NCI-H1417 (cell line): ENCODE measurements around the gene NCS1.
"Not testable (repeated sequence)": the region's sequence is repeated elsewhere in the genome, so short reads cannot be mapped to it uniquely, and the experiment has no call there.

Experiments
- DNase-seq, 3 experiments: peaks; one replicate each; lab custom pipeline; 2025; lab: John Stamatoyannopoulos, UW

NCS1 gene

DNA sequence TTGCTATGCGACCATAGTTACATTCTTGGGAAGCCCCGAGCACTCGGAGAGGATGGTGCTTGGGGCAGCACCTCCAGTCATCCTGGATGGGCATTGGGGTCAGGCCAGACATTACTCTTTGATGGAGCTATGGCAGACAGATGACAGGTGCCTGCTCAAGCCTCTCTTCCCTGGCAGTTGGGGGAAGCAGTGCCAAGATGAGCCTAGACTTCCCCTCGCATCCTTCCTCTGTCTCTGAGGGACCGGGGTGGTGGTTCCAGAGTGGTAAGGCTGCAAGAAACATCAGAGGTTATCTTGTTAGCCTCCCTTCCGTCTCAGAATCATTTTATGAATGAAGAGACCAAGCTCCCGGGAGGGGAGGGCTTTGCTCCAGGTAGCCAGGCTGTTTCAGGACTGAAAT lies 90.6 kb downstream of the NCS1 start:
- DNase-seq = no peak

DNA sequence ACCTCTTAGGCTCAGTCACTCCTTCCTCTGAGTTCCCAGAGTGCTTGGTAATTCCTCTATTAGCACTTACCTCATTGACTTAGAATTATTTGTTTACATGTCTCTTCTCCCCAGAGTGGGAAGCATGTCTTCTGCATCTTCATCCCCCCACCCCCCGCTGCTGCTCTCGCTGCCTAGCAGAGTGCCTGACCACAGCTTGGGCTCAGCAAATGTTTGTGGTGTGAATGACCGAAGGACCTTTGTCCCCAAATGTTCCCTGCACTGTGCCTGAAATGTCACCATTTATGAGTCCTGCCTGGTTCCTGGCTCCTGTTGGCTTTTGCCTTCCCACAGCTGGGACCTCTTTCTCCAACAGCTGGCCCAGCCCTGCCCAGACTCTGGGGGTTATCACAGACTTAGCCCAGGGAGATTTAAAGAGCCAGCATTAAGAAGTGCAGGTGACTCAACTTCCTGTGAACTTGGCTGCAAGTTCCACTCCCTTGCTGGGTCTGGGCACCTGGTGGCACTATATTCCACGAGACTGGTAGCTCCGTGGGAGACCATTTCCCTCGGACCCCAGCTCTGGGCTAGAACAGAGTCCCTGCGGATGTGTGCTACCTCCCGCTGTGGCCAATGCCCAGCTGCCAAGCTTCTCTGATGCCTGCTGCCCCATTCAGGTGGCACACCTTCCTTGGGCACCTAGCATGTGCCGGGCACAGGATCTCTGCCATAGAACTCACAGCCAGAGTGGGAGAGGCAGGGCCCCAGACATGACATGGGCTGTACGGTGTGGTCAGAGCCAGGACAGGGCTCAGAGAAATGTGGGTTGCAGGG lies 91.6 kb downstream of the NCS1 start:
- no peak for DNase-seq

DNA sequence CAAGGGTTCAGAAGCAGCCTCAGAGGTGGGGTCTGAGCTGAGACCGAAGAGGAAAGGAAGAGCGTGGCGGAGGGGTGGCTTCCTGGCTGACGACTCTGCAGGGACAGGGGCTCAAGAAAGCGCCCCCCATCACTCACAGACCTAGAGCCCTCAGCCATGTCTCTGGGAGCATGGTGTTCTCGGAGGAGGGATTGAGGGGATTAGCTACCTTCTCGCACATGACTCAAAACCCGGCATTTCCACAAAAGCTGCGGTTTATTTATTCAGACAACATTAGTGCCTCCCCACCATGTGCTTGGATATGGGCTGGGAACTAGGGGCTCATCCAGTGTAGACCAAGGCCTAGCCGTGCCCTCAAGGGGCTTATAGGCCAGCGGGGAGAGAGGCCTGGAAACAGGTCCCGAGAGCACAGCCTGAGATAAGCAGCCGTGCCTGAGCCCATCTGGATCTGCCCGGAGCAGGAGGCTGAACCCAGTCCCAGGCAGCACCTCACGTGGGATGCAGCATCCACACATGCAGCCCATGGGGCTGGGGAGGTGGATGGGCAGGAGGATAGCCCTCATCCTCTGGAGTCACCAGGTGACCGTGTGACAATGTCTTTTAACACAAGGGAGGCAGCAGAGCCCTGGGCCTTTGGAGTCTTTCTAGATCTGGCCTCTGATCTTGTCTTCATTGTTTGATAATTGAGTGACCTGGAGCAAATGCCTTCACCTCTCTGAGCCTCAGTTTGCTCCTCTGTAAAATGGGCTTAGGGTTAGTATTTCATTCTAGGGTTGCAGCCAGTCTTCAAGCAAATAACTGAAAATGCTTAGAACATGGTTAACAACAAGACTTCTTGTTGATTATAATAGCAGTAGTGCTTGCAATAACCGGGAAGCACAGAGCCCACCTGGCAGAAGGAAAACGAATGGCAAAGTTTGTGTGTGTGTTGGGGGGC lies 92.5 kb downstream of the NCS1 start:
- DNase-seq = no peak

DNA sequence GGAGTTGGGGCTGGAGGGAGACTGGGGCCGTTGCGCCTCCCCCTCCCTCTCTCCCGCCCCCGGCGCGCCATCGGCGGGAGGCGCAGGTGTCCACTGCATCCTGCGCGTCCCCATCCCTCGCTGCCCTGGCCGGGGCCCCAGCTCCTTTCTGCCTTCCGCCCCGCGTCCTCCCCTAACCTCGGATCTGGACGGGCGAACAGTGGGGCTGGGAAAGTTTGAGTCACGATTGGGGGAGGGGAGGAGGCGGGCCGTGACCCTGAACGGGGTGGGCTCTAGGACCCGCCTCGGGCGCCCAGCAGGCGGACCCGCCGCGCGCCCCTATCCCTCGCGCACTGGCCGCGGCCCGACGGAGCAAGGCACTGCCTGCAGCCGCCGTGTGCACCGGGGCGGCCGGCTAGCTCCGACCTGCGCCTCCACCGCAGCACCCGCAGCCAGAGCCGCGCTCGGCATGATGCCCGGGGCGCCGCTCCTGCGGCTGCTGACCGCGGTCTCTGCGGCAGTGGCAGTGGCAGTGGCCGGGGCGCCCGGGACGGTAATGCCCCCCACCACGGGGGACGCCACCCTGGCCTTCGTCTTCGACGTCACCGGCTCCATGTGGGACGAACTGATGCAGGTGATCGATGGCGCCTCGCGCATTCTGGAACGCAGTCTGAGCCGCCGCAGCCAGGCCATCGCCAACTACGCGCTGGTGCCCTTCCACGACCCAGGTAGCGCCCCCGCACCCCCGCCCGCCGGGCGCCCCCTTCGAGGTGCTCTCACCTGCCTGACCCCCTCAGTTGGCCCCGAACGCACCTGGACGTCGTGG lies 93.4 kb downstream of the NCS1 start, which contains the start of gene HMCN2:
HMCN2 (plus strand) TSS at position 330 of the 805 bp plus-strand sequence; CDS start at position 449, 119 bp downstream.
- peak in 2 of 3 experiments; percentile 68 to 77 for DNase-seq

DNA sequence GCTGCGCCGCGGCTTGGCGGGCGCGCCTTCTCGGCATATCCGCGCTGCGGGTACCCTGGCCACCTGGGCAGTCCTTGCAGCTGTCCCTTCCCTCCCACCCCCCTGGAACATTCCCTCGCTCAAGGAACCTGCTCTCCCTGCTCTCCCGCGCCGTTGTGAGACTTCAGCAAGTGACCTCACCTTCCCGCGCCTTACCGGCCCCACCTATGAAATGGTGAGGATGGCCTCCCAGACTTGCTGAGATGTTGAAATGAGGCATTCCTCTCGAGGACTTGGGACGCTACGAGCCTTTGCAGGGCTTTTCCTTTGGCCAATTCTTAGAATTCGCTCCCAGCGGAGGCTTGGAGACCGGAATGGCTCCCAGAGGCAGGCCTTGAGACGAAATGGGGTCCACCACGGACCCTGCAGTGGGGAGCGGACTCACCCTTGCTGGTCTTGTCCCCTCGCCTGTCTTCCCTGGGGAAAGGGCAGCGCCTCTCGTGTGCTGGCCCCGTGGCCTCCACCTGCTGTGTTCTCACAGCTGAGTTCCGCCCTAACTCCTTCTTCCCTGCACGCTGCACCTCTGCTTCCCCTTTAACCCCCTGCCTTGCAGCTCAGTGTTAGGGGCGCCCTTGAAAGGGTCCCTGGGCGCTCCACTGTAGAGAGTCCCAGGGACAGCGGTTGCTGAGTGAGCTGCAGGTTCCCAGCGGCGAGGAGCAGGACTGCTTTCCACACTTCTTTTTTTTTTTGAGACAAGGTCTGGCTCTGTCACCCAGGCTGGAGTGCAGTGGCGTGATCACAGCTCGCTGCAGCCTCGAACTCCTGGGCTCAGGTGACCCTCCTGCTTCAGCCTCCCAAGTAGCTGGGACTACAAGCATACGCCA lies 94.3 kb downstream of the NCS1 start:
- DNase-seq = peak in 2 of 3 experiments; percentile 68 to 75

DNA sequence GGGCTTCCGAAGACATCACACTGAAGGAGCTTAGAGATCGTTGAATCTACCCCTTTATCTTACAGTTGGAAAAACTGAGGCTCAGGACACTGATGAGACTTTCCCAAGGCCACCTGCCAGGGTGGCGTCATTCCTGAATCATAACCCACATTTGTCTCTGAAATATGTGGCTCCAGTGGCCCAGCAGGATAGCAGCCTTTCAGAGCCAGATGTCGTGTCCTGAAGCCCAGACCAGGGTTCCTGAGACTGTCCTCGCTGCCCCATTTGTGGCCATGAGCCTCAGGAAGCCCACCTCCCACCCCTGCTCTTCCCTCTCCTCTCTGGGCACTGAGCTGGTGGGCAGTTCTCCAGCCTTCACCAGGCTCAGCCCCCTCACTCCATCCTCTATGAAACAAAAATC lies 95.7 kb downstream of the NCS1 start:
- peak in 1 of 3 experiments; percentile 50 for DNase-seq

DNA sequence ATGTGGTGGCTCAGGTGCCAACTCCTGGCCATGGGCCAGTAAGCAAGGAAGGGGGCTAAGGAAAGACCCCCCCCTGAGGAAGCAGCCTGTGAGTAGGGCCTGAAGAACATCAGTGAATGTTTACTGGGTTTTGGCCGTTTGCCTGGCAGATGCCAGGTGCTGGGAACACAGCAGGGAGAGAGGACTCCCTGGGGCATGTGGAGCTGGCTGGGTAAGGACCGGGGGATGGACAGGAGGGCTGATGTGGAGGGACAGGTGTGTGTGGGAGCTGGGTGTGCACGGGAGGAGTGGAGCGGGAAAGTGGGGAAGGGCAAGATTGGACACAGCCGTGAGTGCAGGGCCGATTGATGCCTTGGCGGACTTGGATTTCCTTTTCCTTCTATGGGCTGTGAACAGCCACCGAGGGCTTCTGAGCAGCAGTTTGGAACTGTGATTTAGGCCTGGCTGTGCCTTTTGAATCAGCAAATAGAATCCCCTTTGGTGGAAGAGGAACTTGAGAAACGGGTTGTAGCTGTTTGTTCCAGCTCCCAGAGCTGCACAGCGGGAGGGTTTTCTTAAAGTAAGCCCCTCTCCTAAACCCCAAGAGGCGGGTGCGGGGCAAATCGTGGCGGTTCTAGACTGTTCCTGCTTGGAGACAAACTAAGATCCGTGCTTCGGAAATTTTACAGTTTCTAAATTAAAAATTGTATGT lies 96.5 kb downstream of the NCS1 start:
- peak; percentile 20 to 94 (median 82) for DNase-seq

DNA sequence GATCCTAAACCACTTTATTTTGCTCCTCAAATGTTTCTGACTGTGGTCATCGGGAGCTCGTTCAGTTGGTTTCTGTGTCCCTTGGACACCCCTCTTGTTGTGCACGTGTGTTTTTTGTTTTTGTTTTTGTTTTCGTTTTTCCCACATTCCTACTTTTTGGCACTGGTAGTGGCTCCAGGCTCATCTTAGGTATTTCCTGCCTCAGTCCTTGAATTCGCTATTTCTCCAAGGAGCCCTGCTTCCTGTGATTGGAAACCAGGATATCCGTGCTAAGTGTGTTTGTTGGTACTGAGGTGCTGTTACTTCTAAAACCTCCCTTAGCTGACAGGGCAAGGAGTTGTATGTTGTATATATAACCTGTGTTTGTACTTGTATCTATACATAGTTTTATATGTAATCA lies 99.3 kb downstream of the NCS1 start:
- DNase-seq = no peak

DNA sequence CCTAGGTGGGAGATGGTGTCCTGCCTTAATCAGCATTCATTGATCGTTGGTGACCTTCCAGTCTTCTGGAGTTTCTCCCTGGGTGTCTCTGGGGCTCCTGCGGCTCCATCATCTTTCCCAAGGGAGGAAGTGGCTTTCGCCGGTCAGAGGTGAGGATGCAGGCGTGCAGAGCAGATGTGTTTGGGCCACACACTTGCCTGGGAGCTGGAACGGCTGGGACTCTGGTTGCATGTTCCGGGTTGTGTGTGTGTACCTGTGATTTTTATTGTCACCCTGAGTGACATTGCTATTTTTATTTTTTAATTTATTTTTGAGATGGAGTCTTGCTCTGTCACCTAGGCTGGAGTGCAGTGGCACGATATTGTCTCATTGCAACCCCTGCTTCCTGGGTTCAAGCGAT lies 103.0 kb downstream of the NCS1 start:
- DNase-seq = no peak

DNA sequence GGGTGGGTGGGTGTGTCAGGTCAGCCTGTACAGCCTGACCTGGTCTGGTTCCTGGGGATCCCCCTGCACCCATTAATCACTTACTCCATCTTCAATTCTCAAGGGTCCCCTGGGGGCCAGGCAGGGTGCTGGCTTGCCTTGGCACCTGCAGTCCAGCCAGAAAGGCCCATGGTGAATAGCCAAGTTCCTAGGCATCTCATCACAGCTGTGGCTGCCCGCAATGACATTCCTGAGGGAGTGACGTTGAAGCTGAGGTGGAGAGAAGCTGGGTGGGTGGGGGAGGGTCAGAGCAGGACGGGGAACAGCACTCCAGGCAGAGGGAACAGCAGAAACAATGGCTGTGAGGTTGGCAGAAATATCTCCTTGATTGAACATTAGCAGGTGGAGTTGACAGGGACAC lies 103.9 kb downstream of the NCS1 start:
- DNase-seq = no peak

DNA sequence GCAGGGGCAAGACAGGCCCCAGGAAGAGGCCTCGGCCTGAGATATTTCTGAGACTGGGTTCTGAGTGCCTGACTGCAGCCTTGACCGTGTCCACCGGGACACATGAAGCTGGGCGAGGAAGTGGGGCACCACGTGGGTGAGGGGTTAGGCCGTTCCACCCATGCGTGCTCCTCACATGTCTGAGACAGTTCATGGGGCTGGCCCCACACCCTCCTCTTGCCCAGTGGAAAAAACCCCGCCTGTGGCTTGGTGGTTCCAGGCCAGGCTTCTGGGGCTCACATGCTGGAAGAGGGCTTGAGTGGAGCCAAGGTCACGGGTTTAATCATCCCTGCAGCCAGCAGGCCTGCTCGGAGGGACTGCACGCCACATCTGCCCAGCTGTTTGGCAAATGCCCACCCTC lies 104.8 kb downstream of the NCS1 start:
- DNase-seq = no peak

DNA sequence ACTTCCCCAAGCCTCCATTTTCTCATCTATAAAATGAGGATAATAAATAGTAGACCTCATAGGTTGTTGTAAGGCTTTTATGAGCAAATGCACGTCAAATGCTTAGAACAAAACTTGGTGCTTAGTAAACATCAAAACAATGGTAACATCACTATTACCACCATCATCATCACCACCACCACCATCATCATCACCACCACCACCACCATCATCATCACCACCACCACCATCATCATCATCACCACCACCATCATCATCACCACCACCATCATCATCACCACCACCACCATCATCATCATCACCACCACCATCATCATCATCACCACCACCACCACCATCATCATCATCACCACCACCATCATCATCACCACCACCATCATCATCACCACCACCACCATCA lies 105.3 kb downstream of the NCS1 start:
- DNase-seq = not testable (repeated sequence)

DNA sequence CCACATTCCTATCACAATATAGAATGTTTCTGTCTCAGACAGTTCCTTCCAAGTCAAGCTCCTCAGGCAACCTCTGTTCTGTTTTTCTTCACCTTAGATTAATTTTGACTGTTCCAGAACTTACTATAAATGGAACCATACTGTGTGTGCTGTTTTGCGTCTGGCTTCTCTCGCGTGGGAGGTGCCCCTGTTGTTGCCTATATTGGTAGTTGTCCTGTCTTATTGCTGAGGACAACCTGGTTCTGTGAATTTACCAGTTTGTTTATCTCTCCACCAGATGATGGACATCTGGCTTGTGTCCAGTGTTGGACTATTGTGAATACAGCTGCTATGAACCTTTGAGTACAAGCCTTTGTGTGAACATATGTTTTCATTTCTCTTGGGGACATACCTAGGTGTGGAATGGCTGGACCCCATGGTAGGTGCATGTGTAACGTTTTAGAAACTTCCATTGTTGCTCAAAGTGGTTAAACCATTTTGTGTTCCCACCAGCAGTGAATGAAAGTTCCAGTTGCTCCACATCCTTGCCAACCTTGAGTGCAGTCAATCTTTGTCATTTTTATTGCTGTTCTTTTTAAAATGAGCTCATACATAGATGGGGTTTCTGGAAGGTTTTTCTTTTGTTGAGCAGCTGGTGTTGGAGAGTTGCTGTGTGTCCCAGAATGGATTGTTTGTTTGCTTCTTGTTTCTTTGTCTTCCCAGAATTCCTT lies 111.5 kb downstream of the NCS1 start:
- peak in 1 of 3 experiments; percentile 33 for DNase-seq

DNA sequence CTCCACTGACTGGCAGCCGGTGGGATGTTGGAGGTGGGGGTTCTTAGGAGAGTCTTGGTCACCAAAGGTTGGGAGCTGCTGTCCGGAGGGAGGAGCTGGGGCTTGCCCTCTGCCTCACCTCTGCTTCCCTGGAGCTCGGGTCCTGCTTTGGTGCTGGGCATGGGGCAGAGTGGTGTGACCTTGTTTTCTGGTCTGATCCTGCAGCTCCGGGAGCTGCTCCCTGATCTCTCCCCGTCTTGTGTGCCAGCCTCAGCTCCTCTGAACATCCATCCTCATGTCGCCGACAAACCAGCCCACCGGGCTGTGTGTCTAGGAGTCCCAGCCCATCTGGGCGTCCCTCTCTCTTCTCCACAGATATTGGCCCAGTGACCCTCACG lies 112.0 kb downstream of the NCS1 start:
- DNase-seq = no peak

DNA sequence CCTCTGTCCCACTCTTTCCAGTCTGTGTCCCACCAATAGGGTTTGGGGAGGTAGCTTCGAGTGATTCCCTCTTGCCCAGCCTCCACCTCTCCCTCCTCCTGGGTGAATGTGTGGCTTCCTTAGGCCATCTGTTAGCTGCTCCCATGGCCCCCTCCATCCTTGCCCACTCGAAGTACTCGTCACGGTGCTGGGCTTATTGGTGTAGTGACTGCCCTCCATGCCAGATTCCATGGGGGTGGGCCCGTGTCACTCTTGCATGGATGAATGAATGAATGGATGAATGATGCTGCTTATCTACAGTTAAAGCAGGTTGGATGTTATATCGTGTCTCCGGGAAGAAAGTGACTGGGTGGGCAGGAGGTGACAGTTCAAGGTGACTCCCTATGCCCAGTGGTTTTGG lies 112.5 kb downstream of the NCS1 start:
- no peak for DNase-seq

DNA sequence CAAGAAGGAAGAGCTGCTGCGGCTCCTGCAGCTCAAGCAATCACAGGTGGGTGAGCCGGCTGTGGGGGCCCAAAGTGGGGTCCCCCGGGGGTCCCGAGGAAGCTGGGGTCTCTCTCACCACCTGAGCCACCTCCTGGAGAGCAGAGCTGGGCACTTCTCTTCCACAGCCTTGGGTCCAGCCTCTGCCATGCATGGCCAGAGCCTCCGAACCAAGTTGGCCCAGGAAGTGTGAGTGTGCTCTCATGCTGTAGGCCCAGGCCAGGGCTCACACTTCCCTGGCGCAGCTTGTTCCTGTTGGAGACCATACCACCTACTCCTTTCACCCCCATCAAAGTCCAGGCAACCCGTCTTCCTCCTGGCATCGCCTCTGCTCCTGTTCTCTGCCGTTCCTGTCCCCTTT lies 113.1 kb downstream of the NCS1 start:
- no peak for DNase-seq

DNA sequence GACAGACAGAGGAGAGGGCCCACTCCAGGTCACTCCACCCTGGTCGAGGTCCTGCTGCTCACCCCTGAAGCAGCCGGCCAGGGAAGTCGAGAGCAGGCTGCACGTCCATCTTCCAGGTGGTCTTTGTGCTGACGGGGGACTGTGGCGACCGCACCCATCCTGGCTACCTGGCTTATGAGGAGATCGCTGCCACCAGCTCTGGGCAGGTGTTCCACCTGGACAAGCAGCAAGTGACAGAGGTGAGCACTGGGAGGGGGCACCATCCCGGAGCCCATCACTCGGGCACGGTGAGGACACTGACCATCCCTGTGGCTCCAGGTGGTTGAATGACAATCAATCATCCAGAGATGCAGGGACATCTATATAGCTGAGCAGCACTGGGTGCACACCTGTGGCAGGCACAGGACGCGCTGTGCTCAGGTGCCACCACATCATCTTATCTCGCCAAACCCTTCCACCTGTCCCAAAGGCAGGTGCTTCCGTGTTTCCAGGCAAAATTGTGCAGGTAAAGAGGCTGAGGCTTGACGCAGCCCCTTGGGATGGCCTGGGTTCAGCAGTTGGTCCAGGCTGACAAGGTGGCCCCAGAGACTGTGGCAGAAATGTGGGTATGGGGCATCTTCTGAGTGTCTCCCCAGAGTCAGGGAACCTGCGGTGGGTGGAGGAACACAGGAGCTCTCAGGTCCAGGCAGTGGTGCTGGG lies 114.0 kb downstream of the NCS1 start:
- DNase-seq = no peak
